GM23248 (cell line): ENCODE data around the gene MYO5B.

Experiments used
- EZH2 ChIP-seq: fragments of 200-600 bp; sonication (generic); IDR thresholded peaks from 2 replicates; pipeline ENCODE4 v1.6.1; 2018; ENCODE audit warnings: antibody characterized with exemption, mild to moderate bottlenecking; ENCODE audit not compliant: insufficient read depth, poor library complexity, severe bottlenecking
- EZH2phosphoT487 ChIP-seq: fragments of 200-600 bp; sonication (generic); IDR thresholded peaks from 2 replicates; pipeline ENCODE4 v1.6.1; 2018; ENCODE audit warnings: antibody characterized with exemption, moderate library complexity, mild to moderate bottlenecking, low read depth; ENCODE audit not compliant: insufficient read depth

GRCh38 chr18:49931179-49931578, 263.8 kb downstream of the MYO5B start:
- TF ChIP-seq EZH2 = no peak
- no peak for TF ChIP-seq EZH2phosphoT487
